ENCODE data around the gene SH3PXD2A. TPM values are rescaled to one million over a fixed set of nuclear protein-coding genes. Genes with fewer than 3 reads are reported as not detected.
"Not testable (repeated sequence)": the region's sequence is repeated elsewhere in the genome, so short reads cannot be mapped to it uniquely, and the experiment has no call there.

SH3PXD2A gene
- total RNA-seq, 1 donor from 2014 or later, result 35.2 TPM

DNA sequence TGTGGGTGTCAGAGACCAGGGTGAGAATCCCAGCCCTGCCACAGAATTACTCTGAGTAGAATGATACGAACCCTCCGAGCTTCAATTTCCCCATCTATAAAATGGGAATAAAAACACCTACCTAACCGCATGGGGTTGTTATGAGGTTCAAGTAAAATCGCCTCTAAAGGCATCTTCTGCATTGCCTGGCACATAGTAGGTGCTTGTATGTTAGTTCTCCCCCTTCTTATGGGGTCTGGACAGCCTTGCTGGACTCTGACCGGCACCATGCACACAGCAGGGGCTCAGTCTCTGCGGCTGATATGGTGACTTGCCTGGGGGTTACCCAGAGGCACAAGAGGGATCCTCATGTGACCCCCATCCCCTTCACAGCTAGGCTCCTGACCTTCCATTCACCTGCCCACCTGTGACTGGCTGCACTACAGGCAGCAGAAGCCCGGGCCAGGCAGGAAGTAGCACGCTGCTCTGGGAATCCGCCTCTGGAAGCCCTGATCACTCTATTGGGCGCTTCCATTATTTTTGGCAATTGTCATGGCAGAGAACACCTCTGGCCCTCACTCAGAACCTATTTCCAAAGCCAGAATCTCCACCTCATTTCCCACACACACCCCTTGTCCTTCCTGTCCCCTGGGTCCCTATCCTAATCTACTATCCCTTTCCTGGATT, 6.0 kb downstream of the SH3PXD2A start:
- Histone ChIP-seq H3K27ac (peak overlapping the region; percentile 72), H3K9me3 (no peaks in the 10 kb centered on the region), H3K36me3 (no peaks in the 10 kb centered on the region), H3K27me3 (no peaks in the 10 kb centered on the region), H3K4me1 (peaks cover 58% of the 10 kb centered on the region), H3K4me3 (peak overlapping the region; percentile 17)
- intact Hi-C loops (cut with DNase I), result no loop called here
- ATAC-seq (no peak), DNase-seq (no peak)
- TF ChIP-seq, protein P1, sequence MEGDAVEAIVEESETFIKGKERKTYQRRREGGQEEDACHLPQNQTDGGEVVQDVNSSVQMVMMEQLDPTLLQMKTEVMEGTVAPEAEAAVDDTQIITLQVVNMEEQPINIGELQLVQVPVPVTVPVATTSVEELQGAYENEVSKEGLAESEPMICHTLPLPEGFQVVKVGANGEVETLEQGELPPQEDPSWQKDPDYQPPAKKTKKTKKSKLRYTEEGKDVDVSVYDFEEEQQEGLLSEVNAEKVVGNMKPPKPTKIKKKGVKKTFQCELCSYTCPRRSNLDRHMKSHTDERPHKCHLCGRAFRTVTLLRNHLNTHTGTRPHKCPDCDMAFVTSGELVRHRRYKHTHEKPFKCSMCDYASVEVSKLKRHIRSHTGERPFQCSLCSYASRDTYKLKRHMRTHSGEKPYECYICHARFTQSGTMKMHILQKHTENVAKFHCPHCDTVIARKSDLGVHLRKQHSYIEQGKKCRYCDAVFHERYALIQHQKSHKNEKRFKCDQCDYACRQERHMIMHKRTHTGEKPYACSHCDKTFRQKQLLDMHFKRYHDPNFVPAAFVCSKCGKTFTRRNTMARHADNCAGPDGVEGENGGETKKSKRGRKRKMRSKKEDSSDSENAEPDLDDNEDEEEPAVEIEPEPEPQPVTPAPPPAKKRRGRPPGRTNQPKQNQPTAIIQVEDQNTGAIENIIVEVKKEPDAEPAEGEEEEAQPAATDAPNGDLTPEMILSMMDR (IDR thresholded peaks at IDR 0.05), result no peak

DNA sequence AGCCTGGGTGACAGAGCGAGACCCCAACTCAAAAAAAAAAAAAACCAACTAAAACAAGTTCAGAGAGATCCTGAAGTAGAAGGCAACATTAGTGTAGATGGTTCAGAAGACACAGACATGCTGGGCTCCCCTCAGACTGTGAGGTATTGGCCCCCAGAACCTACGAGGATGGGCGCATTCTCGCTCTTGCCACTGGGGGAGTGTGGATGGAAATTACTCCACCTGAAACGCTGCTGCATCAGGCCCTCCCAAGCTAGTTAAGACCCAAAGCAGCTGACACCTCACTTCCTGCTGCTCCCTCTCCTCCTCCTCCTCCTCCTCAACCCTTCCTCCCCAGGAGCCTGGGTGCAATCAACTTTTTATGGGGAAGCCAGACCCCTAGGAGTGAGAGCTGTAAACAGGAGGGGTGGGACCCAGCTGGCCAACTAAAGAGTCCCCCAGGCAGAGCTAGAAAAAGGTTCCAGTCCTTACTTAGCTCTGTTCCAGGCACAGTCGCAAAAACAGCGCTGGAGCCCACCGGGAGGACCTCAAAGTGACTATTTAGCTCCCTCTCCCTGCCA, 7.4 kb downstream of the SH3PXD2A start:
- Histone ChIP-seq H3K4me3 (no peak overlapping the region), H3K36me3 (no peaks in the 10 kb centered on the region), H3K27ac (no peak overlapping the region), H3K9me3 (no peaks in the 10 kb centered on the region), H3K4me1 (peaks cover 60% of the 10 kb centered on the region), H3K27me3 (no peaks in the 10 kb centered on the region)
- intact Hi-C loops (cut with DNase I), result no loop called here
- ATAC-seq (no peak), DNase-seq (no peak)
- TF ChIP-seq, protein P1 (IDR thresholded peaks at IDR 0.05), result no peak

DNA sequence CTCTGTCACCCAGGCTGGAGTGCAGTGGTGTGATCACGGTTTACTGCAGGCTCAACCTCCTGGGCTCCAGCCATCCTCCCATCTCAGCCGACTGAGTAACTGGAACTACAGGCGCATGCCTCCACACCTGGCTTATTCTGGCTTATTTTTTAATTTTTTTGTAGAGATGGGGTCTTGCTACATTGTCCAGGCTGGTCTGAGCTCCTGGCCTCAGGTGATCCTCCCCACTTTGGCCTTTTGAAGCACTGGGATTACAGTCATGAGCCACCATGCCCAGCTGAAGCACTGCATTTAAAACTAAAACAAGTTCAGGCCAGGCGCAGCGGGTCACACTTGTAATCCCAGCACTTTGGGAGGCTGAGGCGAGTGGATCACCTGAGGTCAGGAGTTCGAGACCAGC, 8.0 kb downstream of the SH3PXD2A start:
- no peaks in the 10 kb centered on the region for H3K36me3 ChIP-seq
- ATAC-seq (no peak), DNase-seq (no peak)
- no peaks in the 10 kb centered on the region for H3K27me3 ChIP-seq
- H3K27ac ChIP-seq, result no peak overlapping the region
- peaks cover 56% of the 10 kb centered on the region for H3K4me1 ChIP-seq
- H3K9me3 ChIP-seq, result no peaks in the 10 kb centered on the region
- intact Hi-C loops (cut with DNase I), result no loop called here
- TF ChIP-seq, protein P1 (IDR thresholded peaks at IDR 0.05), result no peak
- no peak overlapping the region for H3K4me3 ChIP-seq

DNA sequence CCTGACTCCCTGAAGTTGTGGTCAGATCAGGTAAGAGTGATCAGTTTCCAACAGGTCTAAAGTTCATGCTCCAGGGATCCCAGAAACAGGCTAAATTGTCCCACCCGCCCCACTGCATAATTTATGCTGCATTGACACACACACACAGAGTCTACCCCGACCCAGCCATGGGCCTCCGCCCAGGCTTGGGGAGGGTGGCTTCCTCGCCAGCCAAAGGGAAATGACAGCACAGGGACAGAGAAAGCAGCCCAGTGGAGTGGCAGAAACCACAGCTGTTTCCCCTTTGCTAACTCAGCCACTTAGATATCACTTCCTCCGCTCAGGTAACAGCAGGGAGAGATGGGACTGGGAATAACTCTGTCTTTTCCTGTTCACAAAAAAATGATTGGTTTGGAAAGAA, 9.4 kb downstream of the SH3PXD2A start:
- ATAC-seq (peak; percentile 63), DNase-seq (no peak)
- H3K4me3 ChIP-seq, result no peak overlapping the region
- peak overlapping the region; percentile 3 for H3K27ac ChIP-seq
- TF ChIP-seq, protein P1 (IDR thresholded peaks at IDR 0.05), result no peak
- H3K9me3 ChIP-seq, result no peaks in the 10 kb centered on the region
- no peaks in the 10 kb centered on the region for H3K27me3 ChIP-seq
- H3K4me1 ChIP-seq, result peaks cover 47% of the 10 kb centered on the region
- H3K36me3 ChIP-seq, result no peaks in the 10 kb centered on the region
- intact Hi-C loops (cut with DNase I), result no loop called here

DNA sequence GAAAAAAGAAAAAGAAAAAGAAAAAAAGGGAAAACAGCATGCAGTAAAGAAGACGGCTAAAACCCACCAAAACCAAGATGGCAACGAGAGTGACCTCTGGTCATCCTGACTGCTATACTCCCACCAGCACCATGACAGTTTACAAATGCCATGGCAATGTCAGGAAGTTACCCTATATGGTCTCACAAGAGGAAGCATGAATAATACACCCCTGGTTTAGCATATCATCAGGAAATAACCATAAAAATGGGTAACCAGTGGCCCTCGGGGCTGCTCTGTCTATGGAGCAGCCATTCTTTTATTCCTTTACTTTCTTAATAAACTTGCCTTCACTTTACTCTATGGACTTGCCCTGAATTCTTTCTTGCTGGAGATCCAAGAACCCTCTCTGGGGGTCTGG, 10.0 kb downstream of the SH3PXD2A start:
- peaks cover 48% of the 10 kb centered on the region for H3K4me1 ChIP-seq

DNA sequence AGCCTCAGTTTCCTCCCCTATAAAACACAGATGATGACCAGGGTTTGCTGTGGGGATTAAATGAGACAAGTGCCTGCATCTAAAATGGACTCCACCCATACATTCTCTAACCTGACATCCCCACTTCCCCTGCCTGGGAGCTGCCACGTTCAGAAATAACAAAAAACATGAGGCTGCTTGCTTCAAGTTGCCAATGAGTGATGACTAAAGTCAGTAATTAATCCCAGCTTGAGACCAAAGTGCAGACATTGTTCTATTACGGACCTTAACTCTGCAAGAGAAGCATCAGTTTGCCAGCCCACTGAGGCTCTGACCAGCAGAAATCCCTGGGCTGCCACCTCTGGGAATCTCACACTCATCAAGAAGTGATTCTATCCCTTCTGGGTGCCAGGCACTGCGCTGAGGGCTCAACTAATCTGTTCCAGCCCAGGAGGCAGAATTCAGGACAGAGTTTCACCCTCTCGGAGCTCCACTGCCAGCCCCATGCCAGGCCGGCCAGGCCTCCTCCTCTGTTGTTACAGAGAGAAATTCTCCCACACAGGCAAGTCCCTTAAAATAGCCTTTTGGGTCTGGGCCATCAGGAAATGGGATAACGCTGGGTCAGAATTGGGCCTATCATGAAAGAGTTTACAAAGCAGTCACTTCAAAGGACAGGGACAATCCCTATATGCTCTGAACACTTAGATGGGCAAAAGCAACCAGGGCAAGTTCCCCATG, 11.4 kb downstream of the SH3PXD2A start:
- Histone ChIP-seq H3K36me3 (no peaks in the 10 kb centered on the region), H3K27ac (peak overlapping the region; percentile 42), H3K4me3 (no peak overlapping the region), H3K27me3 (no peaks in the 10 kb centered on the region), H3K4me1 (peaks cover 43% of the 10 kb centered on the region), H3K9me3 (no peaks in the 10 kb centered on the region)
- TF ChIP-seq, protein P1 (IDR thresholded peaks at IDR 0.05), result no peak
- DNase-seq, result no peak
- intact Hi-C loops (cut with DNase I), result no loop called here
- ATAC-seq, result peak; percentile 34

More for the DNA sequence above, 10.0 kb downstream of the SH3PXD2A start:
- H3K27ac ChIP-seq, result peak overlapping the region; percentile 3
- ATAC-seq; H3K27me3 ChIP-seq; H3K36me3 ChIP-seq; H3K9me3 ChIP-seq; H3K4me3 ChIP-seq; intact Hi-C loops (cut with DNase I); DNase-seq: not testable (repeated sequence)
